Measurements from ENCODE around the gene AMOTL1.

GRCh38 chr11:94861306-94861845 lies 93.2 kb downstream of the AMOTL1 start:
- TF ChIP-seq, protein P1, sequence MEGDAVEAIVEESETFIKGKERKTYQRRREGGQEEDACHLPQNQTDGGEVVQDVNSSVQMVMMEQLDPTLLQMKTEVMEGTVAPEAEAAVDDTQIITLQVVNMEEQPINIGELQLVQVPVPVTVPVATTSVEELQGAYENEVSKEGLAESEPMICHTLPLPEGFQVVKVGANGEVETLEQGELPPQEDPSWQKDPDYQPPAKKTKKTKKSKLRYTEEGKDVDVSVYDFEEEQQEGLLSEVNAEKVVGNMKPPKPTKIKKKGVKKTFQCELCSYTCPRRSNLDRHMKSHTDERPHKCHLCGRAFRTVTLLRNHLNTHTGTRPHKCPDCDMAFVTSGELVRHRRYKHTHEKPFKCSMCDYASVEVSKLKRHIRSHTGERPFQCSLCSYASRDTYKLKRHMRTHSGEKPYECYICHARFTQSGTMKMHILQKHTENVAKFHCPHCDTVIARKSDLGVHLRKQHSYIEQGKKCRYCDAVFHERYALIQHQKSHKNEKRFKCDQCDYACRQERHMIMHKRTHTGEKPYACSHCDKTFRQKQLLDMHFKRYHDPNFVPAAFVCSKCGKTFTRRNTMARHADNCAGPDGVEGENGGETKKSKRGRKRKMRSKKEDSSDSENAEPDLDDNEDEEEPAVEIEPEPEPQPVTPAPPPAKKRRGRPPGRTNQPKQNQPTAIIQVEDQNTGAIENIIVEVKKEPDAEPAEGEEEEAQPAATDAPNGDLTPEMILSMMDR (IDR thresholded peaks at IDR 0.05; ENCODE audit: insufficient read depth, low read length): no peak
- TF ChIP-seq, protein P2, sequence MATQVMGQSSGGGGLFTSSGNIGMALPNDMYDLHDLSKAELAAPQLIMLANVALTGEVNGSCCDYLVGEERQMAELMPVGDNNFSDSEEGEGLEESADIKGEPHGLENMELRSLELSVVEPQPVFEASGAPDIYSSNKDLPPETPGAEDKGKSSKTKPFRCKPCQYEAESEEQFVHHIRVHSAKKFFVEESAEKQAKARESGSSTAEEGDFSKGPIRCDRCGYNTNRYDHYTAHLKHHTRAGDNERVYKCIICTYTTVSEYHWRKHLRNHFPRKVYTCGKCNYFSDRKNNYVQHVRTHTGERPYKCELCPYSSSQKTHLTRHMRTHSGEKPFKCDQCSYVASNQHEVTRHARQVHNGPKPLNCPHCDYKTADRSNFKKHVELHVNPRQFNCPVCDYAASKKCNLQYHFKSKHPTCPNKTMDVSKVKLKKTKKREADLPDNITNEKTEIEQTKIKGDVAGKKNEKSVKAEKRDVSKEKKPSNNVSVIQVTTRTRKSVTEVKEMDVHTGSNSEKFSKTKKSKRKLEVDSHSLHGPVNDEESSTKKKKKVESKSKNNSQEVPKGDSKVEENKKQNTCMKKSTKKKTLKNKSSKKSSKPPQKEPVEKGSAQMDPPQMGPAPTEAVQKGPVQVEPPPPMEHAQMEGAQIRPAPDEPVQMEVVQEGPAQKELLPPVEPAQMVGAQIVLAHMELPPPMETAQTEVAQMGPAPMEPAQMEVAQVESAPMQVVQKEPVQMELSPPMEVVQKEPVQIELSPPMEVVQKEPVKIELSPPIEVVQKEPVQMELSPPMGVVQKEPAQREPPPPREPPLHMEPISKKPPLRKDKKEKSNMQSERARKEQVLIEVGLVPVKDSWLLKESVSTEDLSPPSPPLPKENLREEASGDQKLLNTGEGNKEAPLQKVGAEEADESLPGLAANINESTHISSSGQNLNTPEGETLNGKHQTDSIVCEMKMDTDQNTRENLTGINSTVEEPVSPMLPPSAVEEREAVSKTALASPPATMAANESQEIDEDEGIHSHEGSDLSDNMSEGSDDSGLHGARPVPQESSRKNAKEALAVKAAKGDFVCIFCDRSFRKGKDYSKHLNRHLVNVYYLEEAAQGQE (IDR thresholded peaks at IDR 0.05; ENCODE audit: insufficient replicate concordance, low read depth): no peak
- TF ChIP-seq POLR2AphosphoS5 (IDR thresholded peaks at IDR 0.05; ENCODE audit: low read depth): no peak
